A673 (cell line): ENCODE data around the gene XYLT1.

ENCODE experiments used
- EZH2 ChIP-seq: fragments of 200-600 bp; sonication (generic); IDR thresholded peaks from 2 replicates; pipeline ENCODE4 v1.6.1; 2017; ENCODE audit warnings: borderline replicate concordance, low read depth, mild to moderate bottlenecking, mixed read lengths, antibody characterized with exemption, low read length; ENCODE audit not compliant: poor library complexity, severe bottlenecking
- TF ChIP-seq, protein P1 (sequence below): fragments of 300-800, 200-600 bp; sonication (generic); conservative IDR thresholded peaks from 2 replicates; pipeline ENCODE4 v1.5.1; 2017; ENCODE audit warnings: low read depth, mild to moderate bottlenecking, antibody characterized with exemption, low read length, moderate library complexity, mixed read lengths

- TF ChIP-seq, protein P1, sequence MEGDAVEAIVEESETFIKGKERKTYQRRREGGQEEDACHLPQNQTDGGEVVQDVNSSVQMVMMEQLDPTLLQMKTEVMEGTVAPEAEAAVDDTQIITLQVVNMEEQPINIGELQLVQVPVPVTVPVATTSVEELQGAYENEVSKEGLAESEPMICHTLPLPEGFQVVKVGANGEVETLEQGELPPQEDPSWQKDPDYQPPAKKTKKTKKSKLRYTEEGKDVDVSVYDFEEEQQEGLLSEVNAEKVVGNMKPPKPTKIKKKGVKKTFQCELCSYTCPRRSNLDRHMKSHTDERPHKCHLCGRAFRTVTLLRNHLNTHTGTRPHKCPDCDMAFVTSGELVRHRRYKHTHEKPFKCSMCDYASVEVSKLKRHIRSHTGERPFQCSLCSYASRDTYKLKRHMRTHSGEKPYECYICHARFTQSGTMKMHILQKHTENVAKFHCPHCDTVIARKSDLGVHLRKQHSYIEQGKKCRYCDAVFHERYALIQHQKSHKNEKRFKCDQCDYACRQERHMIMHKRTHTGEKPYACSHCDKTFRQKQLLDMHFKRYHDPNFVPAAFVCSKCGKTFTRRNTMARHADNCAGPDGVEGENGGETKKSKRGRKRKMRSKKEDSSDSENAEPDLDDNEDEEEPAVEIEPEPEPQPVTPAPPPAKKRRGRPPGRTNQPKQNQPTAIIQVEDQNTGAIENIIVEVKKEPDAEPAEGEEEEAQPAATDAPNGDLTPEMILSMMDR, result no peak
- no peak for TF ChIP-seq EZH2
Observed at GRCh38 chr16:17230932-17231581, 239.7 kb downstream of the XYLT1 start.
